Gastrocnemius medialis (tissue), 4 donors: Measurements from ENCODE around the gene HINT2.

Source experiments
- POLR2A ChIP-seq, 2 donors: fragments of 450-650 bp; IDR thresholded peaks; one replicate each; pipeline ENCODE4 v1.6.1; 2017; ENCODE audit warnings: antibody characterized with exemption in 2 of 2, mild to moderate bottlenecking in 2 of 2, moderate library complexity in 2 of 2
- TF ChIP-seq, protein P1 (sequence below), 5 experiments: fragments of 450-650 bp in 3 of 5; fragments of 200-600 bp in 2 of 5; sonication (generic) in 2 of 5; IDR thresholded peaks in 4 of 5; conservative IDR thresholded peaks in 1 of 5; 1 replicate in 4 of 5; 2 replicates in 1 of 5; pipeline ENCODE4 v1.5.1; 2016 to 2019; ENCODE audit warnings: antibody characterized with exemption in 5 of 5, mild to moderate bottlenecking in 3 of 5, moderate library complexity in 3 of 5

DNA sequence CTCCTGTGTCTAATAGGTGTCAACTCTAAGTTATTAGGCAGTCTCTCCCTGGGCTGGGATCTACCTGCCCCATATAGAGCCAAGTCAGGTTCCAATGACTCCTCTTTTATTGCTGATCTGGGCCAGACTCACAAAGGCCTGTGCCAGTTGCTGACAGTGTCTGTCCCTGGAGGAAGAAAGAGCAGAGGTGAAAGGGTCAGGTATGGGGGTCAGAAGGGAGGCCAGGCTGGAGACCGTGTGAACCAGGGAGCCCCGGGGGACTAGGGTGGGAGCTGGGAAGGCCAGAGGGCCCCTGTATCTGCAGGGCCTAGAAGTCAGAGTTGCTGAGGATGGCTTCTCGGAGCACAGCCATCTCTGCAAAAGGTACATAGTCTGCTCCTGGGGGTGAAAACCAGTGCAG, 3.5 kb upstream of the HINT2 start:
- TF ChIP-seq, protein P1, sequence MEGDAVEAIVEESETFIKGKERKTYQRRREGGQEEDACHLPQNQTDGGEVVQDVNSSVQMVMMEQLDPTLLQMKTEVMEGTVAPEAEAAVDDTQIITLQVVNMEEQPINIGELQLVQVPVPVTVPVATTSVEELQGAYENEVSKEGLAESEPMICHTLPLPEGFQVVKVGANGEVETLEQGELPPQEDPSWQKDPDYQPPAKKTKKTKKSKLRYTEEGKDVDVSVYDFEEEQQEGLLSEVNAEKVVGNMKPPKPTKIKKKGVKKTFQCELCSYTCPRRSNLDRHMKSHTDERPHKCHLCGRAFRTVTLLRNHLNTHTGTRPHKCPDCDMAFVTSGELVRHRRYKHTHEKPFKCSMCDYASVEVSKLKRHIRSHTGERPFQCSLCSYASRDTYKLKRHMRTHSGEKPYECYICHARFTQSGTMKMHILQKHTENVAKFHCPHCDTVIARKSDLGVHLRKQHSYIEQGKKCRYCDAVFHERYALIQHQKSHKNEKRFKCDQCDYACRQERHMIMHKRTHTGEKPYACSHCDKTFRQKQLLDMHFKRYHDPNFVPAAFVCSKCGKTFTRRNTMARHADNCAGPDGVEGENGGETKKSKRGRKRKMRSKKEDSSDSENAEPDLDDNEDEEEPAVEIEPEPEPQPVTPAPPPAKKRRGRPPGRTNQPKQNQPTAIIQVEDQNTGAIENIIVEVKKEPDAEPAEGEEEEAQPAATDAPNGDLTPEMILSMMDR (IDR thresholded peaks at IDR 0.05 in 4 of 5, conservative IDR thresholded peaks at IDR 0.05 in 1 of 5), result no peak
- TF ChIP-seq POLR2A (IDR thresholded peaks at IDR 0.05), result no peak
